Measurements from ENCODE around the gene ACOX3.

DNA sequence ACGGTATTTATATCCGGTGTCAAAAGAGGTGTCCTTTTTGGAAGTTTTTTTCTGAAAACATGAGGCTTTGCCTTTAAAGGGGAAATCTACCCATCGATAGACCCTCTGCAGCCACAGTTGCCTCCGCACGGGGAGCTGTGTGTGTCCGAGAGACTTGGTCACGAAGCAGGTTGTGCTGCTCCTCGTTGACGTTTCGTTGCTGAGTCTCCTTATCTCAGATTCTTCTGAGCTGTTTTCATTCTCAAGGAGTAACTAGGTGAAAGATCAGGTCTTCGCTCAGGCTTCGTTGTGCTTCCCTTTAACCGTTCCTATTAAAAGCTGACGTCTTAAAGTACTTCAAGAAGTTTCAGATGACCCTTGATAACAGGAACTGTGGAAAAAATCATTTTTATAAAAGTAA lies 23.9 kb upstream of the ACOX3 start:
- no peak for TF ChIP-seq YY1 (IDR thresholded peaks at IDR 0.05)
- TF ChIP-seq JUND (IDR thresholded peaks at IDR 0.05) = no peak

Data from liver (tissue), 2 donors.